DMS53 treated with DMSO at 0.1 percent for 48 hours (cell line): ENCODE measurements around the gene C1orf21.

Experiments
- DNase-seq: peaks from one replicate; lab custom pipeline; 2025; ENCODE audit not compliant: unreplicated experiment; lab: John Stamatoyannopoulos, UW

The C1orf21 gene

DNA sequence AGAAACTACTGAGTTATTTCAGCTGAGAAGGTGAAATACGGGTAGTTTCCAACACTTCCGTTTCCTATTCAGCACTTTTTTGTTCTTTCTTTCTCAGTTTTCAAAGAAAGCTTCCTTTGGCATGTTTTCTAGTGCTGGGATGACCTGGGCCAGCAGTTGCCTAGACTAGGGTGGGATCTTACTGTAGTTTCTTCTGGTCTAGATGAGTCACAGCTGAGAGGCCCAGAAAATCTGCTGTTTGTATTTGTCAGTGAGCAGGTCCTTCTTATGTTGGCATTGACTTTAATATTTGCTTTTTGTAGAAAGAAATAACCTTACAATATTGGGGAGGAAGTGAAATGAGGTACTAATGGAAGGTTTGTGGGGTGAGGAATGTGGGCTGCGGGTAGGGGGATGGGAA lies 22.2 kb downstream of the C1orf21 start:
- DNase-seq: no peak

DNA sequence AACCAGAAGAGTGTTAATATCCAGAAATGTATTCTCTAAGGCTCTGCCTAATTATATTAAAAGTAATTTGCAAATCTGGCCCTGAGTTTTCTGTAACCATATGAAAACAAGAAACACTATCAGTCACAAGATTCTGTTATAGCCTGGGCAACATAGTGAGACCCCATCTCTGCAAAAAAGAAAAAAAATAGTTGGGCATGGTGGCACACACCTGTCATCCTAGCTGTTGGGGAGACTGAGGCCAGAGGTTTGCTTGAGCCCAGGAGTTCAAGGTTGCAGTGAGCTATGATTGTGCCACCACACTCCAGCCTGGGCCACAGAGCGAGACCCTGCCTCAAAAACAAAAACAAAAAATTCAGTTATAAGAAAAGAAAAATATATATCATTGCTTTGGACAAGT lies 25.6 kb downstream of the C1orf21 start:
- no peak for DNase-seq

DNA sequence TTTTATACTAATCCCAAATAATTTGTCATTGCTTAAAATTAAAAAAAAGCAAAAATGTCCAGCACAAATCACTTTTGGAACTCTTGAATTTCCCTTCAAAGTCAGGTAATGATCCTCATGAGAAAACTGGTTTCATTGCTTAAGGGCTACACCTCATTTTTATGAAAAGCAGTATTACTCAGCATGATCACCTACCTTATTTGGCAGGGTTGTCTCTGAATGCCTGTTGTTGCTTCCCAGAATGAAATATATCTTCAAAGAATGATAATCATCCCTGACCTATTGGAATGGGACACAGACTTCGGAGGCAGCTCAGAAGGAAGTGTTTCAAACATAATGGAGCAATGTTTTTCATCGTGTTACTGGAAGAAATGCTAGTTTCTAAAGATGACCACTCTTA lies 29.7 kb downstream of the C1orf21 start:
- DNase-seq: no peak

DNA sequence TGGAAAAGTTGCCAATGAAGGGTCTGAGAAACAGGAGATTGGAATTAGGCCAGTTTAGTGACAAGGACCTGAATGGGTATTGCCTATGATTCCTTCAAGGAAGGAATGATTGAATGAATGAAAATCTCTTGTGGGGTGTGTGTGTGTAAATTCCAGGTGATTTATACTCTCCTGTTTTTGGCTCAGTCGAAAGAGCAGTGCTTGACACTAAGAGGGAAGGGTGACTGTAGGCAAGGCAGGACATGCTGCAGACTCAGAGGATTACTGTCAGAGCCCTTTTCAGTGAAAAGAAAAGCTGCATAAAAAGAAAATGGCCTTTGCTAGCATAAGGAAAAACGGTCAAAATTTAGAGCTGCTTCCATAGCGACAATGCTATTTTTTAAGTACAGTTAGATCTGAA lies 30.1 kb downstream of the C1orf21 start:
- DNase-seq: no peak

DNA sequence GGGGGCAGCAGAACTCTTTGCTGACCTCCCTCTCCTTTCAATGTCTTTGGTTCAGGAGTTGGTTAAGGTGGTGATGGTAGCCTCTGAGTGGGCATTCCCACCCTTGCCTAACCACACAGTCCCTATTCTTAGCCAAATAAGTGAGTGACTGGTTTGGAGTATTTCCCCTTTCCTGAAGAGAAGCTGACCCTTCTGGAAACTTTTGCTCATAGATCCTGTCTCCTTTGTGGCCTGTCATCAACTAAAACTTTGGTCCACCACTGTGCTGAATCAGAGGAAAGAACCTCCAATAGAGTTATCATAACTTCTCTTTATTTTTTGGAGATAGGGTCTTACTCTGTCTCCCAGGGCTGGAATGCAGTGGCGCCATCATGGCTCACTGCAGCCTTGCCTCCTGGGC lies 31.1 kb downstream of the C1orf21 start:
- DNase-seq: no peak

DNA sequence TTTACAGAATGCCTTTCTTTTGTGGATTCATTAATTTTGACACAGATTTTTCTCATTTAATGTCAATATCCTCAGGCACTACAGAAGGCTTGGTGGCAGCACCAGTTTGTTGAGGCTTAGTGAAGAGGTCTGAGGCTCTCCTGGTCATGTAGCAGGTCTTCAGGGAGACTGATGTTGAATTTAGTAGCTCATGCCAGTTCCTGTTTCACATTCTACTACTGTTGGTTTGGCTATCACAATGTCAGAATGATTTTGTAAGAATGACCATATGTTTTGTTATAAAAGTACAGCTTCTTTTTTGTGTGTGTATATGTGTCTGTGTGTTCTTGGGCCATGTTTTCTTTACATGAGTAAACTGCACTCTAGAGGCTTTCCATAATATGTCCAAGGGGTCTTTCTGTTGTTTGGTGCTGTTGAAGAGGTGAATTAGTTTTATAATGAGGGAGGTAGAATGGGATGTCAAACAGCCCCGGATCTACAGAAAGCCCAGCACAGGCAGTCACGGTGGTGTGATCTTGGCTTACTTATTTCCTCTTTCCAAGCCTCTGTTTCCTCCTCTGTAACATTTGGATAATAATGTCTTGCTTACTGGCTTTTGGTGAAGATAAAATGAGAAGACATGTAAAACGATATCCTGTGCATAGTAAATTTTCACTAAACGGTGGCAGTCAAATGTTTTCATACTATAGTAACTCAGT lies 32.0 kb downstream of the C1orf21 start:
- DNase-seq: no peak

DNA sequence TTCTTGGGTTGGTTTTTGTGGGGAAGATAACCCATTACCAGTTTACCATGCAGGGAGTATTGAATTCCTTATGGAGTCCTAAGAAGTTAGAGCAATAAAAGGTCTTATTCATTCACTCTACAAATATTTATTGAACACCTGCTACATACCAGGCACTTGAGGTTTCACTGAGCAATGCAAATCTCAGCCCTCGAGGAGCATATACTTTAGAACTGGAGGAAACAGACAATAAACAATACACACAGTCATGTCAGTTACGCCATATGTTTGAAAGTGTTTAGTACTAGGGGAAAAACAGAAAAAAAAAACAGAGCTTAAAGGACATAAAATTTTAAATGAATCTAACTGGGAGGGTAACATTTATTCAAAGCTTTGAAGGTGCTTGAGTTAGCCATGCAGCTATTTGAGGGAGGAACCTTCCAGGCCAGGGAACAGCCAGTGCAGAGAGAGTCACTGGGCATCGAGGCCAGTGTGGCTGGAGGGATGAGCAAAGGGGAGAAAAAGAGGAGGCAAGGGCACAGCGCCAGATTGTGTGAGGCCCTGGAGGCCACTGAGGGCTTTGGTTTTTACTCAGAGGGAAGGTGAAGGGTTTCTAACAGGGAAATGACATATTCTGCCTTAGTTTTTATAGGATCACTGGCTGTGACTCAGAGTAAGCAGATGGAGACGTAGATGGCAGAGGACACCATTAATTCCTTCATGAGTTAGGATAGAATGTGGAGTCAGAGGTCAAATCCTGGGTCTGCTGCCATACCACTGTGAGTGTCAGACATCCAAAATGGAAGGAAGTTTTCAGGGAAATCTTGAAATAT lies 32.7 kb downstream of the C1orf21 start:
- no peak for DNase-seq

DNA sequence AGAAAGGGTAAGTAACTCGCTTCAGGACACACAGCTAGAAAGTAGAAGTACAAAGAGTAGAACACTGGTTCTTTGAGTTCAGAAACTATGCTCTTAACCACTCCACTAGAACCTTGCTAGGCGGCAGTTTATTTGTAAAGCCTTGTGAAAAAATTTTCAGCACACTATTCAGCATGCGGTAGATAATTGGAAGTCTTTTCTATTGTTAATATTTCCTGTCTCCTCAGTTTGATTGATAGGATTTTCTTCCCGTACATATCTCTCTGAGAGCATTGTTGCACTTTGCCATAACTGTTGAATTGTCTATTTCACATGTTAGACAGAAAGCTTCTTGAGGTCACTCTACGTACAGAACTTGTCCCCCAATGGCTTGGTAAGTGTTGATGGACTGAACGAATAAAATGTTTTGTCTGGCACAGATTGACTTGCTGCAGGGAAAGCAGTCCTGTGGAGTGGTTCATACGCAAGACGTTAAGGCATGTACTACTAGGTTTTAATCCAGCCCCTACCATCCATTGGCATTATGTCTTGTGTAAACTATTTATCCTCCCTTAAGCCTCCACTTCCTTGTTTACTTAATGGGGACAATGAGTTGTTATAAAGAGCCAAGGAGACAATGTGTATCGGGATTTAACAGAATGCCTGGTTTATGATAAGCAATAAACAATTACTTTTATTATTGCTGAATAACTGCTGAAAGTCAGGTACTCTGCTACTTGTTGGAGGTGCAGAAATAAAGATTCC lies 35.8 kb downstream of the C1orf21 start:
- DNase-seq: no peak

DNA sequence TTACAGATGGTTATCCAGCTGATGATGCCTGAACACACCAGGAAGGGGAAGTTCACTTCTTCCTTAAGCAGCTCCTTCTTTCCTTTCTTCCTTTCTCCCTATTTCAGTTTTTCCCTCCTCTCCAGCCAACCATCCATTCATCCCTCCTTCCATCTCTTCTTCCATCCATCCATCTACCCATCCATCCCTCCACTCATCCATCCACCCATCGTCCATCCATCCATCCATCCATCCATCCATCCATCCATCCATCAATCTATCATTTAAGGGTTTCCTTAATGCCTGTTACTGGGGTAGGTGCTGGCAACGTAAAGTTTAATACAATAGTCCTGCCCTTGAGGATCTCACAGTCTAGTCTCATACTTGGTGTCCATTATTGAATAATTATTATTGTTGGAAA lies 36.8 kb downstream of the C1orf21 start:
- no peak for DNase-seq

DNA sequence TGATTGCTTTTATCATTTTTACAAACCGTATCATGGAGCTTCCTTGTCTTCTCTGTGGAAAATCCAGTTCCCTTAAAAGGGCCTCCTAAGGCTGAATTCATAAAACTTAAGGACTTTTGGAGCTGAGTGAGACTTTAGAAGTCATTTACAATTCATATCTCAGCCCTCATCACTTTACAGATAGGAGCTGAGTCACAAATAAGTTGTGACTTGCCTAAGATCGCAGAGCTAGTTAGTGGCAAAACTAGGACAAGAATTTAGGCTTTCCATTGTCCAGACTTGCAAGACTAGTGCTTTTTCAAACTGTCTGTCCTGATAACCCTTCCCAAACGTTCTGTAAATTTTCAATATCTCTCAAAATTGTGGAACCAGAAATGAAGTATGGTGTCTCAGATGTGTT lies 37.3 kb downstream of the C1orf21 start:
- DNase-seq: no peak

DNA sequence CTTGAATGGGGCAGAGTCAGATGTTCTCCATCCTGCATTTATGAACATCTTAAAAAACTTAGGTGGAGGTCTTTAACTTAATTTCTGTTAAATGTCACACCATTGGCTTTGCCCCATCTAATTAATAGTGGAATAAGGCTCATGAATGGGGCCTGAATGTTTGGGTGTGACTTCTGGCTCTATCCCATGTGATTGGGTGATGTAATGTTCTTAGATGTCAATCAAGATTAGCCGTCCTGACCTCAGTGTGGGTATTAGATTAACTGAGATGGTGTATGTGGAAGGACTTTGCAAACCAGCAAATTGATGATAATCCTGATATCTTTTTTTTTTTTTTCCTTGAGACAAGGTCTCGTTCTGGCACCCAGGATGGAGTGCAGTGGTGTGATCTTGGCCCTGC lies 38.1 kb downstream of the C1orf21 start:
- no peak for DNase-seq

DNA sequence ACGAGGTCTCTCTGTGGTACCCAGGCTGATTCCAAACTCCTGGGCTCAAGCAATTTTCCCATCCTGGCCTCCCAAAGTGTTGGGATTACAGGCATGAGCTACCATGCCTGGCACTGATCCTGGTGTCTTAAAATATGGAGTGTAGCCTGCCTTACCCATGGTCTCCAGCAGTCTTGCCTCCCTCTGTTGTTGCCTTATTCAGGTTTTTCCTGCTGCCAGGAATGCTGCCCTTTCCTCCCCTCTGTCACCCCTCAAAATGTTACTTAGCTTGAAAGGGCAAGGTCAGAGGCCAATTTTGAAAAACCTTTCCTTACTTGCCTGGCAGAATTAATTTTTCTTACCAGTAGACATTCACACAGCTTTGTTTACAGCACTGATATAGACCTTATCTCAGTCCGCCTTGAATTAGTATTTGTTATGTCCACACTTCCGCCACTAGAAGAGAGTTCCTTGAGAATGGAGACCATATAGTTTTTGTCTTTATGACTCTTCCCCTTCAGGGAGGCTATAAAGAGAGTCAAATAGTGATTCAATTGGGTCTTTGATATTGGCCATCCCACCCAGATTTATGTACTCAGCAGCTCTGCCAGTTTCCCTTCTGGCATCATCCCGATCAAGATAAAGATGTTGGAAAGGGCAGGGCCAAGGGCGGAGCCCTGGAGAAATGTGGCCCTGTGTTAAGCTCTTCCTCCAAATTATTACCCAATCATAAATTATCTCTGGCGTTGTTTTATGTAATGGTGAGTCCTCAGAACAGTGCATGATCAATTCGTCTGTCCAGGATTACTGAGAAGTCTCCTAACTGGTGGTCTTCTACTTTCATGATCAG lies 38.8 kb downstream of the C1orf21 start:
- no peak for DNase-seq

DNA sequence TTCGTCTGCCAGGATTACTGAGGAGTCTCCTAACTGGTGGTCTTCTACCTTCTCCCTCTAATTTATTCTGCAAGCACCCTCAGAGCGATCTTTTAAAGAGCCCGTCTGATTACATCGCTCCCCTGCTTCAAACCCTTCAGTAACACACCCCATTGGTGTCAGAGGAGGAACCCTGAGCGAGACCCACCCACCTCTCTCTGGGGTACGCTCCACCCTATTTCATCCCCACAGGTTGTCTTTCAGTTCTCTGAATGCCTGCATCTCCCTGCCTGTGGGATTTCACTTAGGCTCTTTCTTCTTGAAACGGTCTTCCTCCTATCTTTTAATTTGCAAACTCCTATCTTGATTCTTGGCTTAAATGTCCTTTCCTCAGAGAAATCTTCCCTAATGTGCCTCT lies 39.4 kb downstream of the C1orf21 start:
- no peak for DNase-seq

DNA sequence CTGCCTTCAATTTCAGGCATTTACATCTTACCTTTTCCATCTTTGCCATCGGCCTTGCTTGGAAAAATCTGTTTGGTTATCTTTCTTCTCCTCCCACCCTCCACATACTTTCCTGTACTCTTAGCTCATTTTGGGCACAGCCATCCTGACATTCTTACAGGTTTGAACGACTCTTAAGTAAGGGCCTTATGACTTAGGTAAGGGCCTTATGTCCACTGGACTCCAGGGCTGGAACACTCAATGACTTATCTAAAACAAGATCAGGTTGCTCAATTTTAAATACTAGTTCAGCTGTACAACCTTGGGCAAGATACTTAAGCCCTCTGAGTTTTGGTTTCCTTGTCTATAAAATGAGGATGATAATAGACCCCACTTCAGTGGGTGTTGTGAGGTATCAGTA lies 40.9 kb downstream of the C1orf21 start:
- no peak for DNase-seq

DNA sequence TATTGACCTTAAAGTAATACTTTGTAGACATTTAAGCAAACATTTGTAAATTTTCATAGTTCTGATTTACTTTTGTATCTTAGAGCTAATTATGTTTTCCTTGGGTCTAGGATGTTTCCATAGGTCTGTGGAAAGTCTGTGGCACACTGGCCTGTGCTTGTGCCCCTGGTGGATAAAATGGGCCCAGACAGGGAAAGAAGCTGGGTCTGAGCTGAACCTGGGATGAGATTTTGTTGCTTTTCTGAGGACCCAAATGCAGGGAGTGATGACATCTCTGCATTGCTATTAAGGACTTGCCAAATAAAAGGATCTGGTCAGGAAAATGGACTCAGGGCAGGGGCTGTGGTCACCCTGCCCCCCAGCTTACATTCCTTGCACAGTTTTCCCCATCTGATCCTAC lies 41.8 kb downstream of the C1orf21 start:
- DNase-seq: no peak

DNA sequence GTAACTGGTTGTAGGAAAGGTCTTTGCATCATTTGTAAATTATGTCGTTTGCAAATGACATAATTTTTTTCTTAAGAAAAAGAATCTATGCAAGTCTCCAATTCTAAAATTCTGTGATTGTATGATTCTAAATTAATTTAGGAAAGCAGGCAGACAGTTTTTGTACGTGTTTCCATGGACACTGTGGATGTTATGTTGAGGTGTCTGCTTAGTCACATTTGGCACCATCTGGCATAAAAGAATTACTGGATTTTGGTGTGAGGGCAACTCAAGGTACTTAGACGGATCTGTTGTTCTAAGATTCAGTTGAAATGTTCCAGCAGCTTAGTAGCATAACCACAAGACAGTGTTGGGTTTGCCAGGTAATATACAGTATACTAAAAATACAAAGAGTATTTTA lies 42.5 kb downstream of the C1orf21 start:
- DNase-seq: no peak

DNA sequence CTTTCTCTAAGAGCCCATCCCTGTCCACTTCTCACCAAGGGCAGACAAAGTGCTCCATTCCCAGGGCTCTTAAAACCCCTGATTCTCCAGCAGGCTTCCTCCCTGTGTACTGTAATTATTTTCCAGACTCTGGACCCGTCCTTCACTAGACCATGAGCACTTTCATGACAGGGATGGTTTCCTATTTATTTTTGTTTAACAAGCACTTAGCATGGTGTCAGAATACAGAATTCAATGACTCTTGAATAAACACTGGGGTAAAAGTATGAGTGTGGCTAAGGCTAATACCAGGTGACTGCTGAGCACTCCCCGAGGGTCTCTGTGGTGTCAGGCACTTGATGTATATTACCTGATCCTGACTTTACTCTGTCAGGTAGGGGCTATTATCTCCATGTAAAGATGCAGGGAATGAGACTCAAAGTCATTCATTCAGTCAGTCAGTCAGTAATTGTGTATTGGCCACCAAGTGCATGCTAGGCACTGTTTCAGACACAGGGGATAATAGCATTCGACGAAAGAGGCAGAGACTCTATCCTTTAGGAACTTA lies 47.2 kb downstream of the C1orf21 start:
- peak; percentile 90 for DNase-seq

DNA sequence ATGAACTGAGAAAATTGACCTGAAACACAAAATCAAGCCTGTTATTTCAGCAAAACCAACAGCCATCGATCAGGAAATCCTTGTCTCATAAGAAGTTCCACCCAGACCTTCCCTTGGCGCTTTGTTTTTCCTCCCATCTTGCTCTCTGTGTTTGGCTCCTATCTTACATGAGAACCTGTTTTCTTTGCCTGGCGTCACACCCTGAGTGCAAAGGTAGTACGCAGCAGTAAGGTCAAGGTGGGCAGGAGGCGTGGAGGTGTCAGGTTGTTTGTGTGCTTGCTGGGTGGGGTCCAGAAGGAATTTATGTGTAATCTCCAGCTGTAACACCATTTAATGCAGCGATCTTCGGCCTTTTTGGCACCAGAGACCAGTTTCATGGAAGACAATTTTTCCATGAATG lies 50.5 kb downstream of the C1orf21 start:
- no peak for DNase-seq

DNA sequence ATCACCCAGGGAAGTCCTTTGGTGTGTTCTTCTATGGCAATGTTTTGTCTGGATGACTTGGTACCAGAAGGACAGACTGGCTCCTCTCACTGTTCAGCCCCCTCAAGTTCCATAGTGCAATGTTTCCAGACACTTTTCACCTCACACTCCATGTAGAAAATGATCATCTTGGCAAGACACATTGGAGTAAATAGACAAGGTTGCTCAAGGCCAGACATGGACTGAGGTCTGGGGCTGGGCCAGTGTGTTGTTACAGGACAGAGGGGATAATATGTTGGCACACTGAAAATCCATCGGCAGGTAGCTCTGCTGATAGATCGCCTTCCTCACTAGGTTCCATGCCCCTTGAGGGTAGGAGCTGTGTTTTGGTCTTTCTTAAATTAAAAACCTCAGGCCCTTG lies 51.5 kb downstream of the C1orf21 start:
- DNase-seq: no peak

DNA sequence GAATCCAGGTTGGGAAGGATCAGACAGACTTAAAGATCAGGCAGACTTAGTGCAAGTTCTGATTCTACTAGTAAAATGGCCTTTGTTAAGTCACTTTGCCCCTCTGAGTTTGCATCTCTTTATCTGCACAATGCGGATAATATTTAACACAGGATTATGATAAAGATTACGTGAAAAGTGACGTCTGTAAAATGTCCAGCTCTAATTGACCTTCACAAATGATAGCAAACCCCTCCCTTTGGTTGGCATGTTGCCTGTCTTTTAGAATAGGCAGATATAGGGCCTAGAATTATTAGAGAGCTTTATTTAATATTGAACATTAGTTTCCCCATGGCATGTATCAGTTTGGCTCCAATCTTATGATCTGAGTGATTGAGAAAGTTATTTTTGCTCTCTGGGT lies 55.4 kb downstream of the C1orf21 start:
- DNase-seq: no peak

DNA sequence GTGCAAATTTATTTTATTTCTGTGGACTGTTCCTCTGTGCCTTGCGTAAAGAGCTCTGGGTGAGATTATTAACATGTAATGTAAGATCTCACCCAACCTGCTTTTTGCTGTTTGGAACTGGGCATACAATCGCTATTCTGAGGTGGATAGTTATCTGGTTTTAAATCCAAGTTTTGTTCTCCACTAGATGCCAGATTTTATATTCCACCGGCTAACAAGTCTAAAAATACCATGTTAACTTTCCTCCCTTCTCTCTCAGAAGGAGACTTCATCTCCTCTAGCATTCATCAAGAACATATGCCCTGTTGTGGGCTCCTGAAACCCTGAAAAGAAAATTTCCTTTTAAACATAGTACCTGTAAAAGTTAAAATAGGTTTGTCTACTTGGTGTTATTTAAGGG lies 56.4 kb downstream of the C1orf21 start:
- DNase-seq: no peak
